ENCODE measurements around the gene DAP. TPM values are rescaled to one million over a fixed set of nuclear protein-coding genes. Genes with fewer than 3 reads are reported as not detected.
"Not testable (repeated sequence)": the region's sequence is repeated elsewhere in the genome, so short reads cannot be mapped to it uniquely, and the experiment has no call there.

DAP gene
- total RNA-seq, 1 donor from 2014 or later: 13.6 TPM

DNA sequence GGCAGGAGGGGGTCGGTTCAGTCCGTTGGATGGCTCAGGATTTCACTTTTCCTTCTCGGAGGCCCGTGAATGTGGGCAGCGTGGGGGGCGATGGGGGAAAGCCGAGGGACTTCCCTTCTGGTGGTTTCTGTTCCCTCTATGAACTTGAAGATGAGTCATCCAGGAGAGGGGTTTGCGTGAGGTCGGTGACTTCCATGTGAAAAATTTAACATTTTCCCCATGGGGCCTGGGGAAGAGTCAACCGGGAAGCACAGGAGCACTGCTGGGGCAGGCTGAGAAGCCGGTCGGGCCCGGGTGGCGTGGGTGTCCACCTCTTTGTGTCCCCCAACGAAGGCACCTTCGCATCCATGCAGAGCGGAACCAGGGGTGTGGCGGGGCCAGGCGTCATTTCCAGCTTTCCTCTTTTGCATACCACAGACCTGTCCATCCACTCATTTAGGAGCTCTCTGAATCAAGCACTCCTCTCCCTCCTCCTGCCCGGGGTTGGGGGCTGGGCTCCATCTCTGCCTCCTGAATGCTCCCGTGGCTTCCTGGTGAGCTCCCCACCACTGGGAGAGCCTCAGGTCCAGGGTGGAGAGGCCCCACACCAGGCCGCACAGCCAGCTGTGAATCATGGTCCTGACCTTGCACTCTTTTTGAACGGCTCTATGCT is 128.8 kb downstream of the DAP start:
- DNase-seq (no peak), ATAC-seq (ENCODE audit: poor library complexity) (no peak)
- intact Hi-C loops (cut with DNase I): no loop called here

DNA sequence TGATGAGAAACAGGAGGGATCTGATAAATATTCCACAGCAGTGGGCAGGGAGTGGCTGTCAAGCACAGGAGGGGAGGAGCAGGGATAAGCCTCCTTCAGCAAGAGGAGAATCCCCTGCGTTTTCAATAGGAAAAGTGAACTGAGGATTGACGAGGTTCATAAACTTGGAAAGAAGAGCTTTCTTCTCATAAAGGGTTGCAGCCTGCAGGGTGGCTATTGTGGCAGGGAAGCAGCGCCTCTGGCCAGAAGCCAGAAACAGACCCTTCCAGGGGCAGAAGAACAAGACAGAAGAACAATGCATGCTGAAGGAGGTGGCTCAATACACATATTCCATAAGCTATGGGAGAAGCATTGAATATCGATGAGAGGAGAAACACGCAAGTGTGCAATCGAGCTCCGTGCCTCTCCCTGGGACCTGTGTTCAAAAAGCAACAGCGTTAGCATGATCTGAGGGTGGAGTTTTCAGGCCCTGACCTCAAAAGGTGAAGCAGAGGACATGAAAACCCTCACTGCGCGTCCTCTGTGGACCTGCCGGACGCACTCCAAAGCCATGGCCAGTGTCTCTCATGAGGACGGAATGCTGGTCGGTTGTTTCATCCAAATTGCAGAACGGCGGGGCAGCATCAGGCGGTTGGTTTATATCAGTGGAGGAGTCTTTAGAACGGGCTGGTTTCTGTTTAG is 129.6 kb downstream of the DAP start:
- no peak for ATAC-seq (ENCODE audit: poor library complexity)
- no peak for DNase-seq
- intact Hi-C loops (cut with DNase I): no loop called here

DNA sequence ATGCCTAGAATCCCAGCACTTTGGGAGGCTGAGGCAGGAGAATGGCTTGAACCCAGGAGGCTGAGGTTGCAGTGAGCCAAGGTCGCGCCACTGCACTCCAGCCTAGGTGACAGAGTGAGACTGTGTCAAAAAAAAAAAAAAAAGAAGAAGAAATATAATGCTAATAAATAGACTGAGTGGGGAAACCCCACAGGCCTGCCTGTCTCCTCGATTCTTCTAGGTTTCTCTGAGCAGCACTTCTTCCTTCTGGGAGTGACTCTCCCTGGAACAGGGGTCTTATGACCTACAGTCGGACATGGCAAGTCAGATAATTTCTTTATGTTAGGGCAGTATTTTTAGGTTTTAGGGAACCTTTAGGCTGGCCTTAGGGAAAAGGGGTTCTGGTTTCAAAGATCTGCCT is 130.3 kb downstream of the DAP start:
- intact Hi-C loops (cut with DNase I); DNase-seq; ATAC-seq (ENCODE audit: poor library complexity): not testable (repeated sequence)

DNA sequence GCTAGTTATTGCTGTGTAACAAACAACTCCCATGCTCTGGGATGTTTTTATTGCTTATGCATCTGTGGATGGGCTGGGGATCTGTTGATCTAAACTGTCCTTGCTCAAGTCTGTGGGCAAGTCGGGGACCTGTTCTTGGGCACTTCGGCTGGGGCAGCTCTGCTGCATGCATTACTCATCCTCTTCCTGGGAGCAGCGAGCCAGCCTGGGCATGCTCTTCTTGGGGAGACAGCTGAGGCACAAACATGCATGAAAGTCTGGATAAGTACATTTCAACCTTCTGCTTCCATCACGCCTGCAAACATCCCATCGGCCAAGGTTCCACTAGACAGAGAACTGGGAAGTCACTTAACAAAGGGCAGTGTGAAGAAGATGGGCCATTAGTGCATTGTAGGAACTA is 130.9 kb downstream of the DAP start:
- DNase-seq (no peak), ATAC-seq (ENCODE audit: poor library complexity) (no peak)
- intact Hi-C loops (cut with DNase I): no loop called here

DNA sequence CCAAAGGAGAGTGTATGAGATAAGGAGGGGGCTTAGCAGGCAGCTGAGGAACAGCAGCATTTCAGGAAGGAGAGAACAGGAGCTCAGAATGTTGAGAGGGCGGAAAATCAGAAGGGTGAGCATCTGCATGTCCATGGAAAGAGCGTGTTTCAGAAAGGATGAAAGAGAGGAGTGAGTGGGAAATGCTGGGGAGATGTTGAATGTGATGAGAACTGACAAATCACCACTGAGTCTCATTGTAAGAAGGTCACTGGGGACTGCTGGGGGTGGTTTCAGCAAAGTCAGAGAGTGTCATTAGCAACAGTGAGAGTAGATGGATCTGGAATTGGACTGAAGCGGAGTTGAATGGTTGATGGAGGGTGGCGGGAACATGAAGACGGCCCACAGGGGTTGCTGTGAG is 131.4 kb downstream of the DAP start:
- DNase-seq (no peak), ATAC-seq (ENCODE audit: poor library complexity) (no peak)
- intact Hi-C loops (cut with DNase I): no loop called here

Other genes starting within 250 kb of the DAP start
- gene ANKRD33B, start 197.2 kb downstream of the DAP start, total RNA-seq: 2.9 TPM

Data from Right ventricle myocardium superior (tissue), 1 donor.